ENCODE results near the gene ARHGAP28. TPM values are rescaled to one million over a fixed set of nuclear protein-coding genes. Genes with fewer than 3 reads are reported as not detected.

ARHGAP28 gene
- total RNA-seq, 1 experiment from 2014 or later = 9.2 TPM

GRCh38 chr18:6811816-6812215, 82.3 kb downstream of the ARHGAP28 start:
- H3K9ac ChIP-seq (ENCODE audit: extremely low read depth, insufficient read length, low read length) = no peak overlapping the region
- no peak overlapping the region for H3T11ph ChIP-seq (ENCODE audit: low read length)
- H2BK12ac ChIP-seq (ENCODE audit: insufficient read length, low read depth, low read length) = no peak overlapping the region
- no peaks in the 10 kb centered on the region for H3K27me3 Mint-ChIP-seq (ENCODE audit: low read depth)
- no peak overlapping the region for H2BK20ac ChIP-seq (ENCODE audit: low read depth, low read length, poor library complexity, severe bottlenecking)
- H3K4me1 Mint-ChIP-seq = peaks cover 8 to 9% of the 10 kb centered on the region in 2 experiments
- H2BK5ac ChIP-seq (ENCODE audit: insufficient read length, low read length) = no peak overlapping the region
- H2BK15ac ChIP-seq (ENCODE audit: low read depth, low read length) = no peak overlapping the region
- no peak overlapping the region for H2AK5ac ChIP-seq (ENCODE audit: insufficient read length, low read length)
- no peak overlapping the region for H3K4ac ChIP-seq (ENCODE audit: low read depth, low read length)
- H3K23me2 ChIP-seq (ENCODE audit: insufficient read length, low read depth, low read length, poor library complexity, severe bottlenecking) = no peaks in the 10 kb centered on the region
- no peaks in the 10 kb centered on the region for H3K9me3 ChIP-seq (ENCODE audit: control insufficient read depth, low read depth, low read length)
- no peak for DNase-seq
- H4K91ac ChIP-seq (ENCODE audit: insufficient read length, low read depth, low read length) = no peak overlapping the region
- no peak overlapping the region for H3K27ac ChIP-seq (ENCODE audit: insufficient read length, low read depth, low read length)
- no peak overlapping the region for H3K27ac Mint-ChIP-seq
- peaks cover 6 to 9% of the 10 kb centered on the region in 2 experiments; a peak in 4 of 5 replicates for H3K9me3 Mint-ChIP-seq
- no peak overlapping the region for H3K14ac ChIP-seq (ENCODE audit: insufficient read depth, low read length)
- H3K56ac ChIP-seq (ENCODE audit: insufficient read length, low read depth, low read length) = no peak overlapping the region
- H3K23ac ChIP-seq (ENCODE audit: insufficient read length, low read depth, low read length) = no peak overlapping the region
- no peak overlapping the region for H3K4me2 ChIP-seq (ENCODE audit: insufficient read depth, insufficient read length, low read length)
- no peak overlapping the region for H2AFZ ChIP-seq (ENCODE audit: low read length)
- H2BK120ac ChIP-seq (ENCODE audit: low read depth, low read length, poor library complexity, severe bottlenecking) = no peak overlapping the region
- no peaks in the 10 kb centered on the region for H3K27me3 ChIP-seq (ENCODE audit: insufficient read depth, low read length)
- no peak overlapping the region for H4K8ac ChIP-seq (replicated peaks; ENCODE audit: insufficient read length, low read depth, low read length)
- peaks cover 4 to 7% (median 7%) of the 10 kb centered on the region in 3 experiments for H3K36me3 Mint-ChIP-seq (ENCODE audit: insufficient read depth in 1 of 3, low read depth in 3 of 3)
- no peak overlapping the region for H3K18ac ChIP-seq (ENCODE audit: insufficient read length, low read depth, low read length)
- no peak for TF ChIP-seq CTCF (conservative IDR thresholded peaks at IDR 0.05)
- no peak overlapping the region for H4K5ac ChIP-seq (ENCODE audit: insufficient read length, low read depth, low read length)
- no peak overlapping the region for H3K4me3 Mint-ChIP-seq
- no peaks in the 10 kb centered on the region; the same call in 1 of the 2 replicates for H3K4me1 ChIP-seq (ENCODE audit: insufficient read depth, low read length)
- no peaks in the 10 kb centered on the region for H3K79me1 ChIP-seq (ENCODE audit: insufficient read depth, low read depth, low read length, poor library complexity, severe bottlenecking)
- H4K20me1 ChIP-seq (ENCODE audit: control insufficient read depth, insufficient read depth, insufficient read length) = no peaks in the 10 kb centered on the region
- H3K79me2 ChIP-seq (ENCODE audit: insufficient read depth, low read length) = no peaks in the 10 kb centered on the region
- WGBS (ENCODE audit: extremely low coverage, insufficient read length, low lambda C conversion rate) = no CpG with 5 or more reads among the region's 1 CpG
